SW480 (cell line): ENCODE data around the gene CDK5R1.
A peak's percentile ranks its signal among the peaks of the same experiment; 100 is the strongest.
"Not testable (repeated sequence)": the region's sequence is repeated elsewhere in the genome, so short reads cannot be mapped to it uniquely, and the experiment has no call there.

ENCODE experiments used
- DNase-seq: peaks from one replicate; pipeline ENCODE4 v3.0.0-alpha.2; 2016; ENCODE audit warnings: low spot score

The CDK5R1 gene

DNA sequence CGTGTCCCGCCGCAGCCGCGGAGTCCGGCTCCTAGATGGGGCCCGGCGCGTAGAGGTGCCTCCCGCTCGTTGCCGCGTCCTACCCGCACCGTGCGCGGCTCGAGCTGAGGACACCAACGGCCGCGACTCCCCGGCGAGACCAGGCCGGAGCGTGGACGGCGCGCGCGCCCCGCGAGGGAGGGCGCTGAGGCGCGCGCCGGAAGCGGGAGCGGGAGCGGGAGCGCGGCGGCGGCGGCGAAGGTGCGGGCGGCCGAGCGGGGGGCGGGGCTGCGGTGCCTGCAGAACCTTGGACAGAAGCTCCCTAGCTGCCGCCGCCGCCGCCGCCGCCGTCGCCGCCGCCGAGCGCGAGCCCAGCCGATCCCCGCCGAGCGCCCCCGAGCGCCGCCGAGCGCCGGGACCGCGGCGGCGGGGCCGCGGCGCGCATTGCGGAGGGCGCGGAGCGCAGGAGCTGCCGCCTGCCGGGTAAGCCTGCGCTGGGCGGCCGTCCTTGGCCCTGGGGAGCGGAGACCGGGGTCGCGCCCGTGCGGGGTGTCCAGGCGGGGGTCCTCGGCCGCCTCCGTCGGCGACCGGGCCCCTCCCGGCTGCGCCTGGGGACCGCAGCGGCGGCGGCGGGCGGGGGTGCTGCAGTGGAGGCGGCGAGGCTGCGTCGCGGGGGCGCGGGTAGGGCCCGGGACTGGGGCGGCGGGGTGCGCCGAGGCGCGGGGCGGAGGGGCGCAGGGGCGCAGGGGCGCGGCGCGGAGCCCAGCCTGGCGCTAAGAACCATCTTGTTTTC is at the start of gene CDK5R1:
CDK5R1 (plus strand) TSS at position 293 of the 772 bp plus-strand sequence. CDS start 628 bp downstream, outside the sequence.
- DNase-seq: peak; percentile 74

DNA sequence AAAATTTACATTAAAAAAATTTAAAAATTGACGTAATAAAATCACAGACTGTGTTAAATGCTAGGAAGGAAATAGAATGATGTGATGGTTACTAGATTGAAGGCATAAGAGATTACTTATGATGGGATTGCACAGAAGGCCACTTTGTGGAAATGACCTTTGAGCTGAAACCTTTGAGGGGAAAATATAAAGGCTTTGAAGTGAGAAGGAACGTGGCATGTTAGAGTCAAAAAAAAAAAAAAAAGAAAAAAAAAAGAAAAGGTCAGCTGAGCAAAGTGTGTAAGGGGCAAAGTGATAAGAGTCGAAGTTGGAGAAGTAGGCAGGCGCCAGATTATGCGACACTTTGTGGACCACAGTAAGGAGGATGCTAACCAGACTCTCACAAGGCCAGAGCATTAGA is 46.1 kb upstream of the CDK5R1 start:
- DNase-seq: no peak

DNA sequence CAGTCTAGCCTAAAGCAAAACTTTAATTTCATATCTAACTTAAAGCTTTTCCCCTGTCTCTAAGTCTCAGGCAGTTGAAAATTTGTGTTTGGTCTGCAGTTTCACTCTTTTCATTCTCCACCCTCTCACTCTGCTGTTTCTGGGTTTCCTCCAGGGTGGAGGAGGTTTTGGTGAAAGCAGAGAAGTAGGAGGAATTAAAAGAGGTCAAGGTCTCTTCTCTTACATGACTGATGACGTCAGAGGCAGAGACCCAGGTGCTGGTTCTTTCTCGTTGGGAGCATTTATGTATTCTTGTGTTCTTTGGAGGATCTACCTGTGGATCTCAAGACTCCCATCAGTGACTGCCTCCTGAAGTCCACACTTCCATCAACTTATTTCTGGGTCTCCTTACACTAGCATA is 44.9 kb upstream of the CDK5R1 start:
- no peak for DNase-seq

DNA sequence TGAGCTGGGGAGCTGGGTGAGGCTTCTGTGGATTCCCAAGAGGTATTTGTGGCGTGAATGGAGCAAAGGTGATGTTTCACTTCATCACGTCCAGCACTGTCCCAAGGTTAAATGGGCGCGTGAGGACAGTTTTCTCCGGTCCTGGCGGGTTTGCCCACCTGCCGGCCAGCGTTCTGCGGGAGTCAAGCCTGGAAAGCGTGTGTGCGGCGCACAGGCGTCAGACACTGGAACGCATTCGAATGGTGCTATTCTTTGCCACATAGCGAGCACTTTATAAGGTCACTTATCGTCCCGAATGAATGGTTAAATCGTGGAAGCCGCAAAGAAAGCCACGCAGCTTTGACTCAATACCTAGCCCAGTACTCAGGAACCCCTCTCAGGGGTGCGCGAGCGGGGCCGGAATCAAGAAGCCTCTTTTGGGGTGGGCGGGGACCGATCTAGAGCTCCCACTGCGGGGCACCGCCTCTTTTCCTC is 42.9 kb upstream of the CDK5R1 start:
- no peak for DNase-seq

DNA sequence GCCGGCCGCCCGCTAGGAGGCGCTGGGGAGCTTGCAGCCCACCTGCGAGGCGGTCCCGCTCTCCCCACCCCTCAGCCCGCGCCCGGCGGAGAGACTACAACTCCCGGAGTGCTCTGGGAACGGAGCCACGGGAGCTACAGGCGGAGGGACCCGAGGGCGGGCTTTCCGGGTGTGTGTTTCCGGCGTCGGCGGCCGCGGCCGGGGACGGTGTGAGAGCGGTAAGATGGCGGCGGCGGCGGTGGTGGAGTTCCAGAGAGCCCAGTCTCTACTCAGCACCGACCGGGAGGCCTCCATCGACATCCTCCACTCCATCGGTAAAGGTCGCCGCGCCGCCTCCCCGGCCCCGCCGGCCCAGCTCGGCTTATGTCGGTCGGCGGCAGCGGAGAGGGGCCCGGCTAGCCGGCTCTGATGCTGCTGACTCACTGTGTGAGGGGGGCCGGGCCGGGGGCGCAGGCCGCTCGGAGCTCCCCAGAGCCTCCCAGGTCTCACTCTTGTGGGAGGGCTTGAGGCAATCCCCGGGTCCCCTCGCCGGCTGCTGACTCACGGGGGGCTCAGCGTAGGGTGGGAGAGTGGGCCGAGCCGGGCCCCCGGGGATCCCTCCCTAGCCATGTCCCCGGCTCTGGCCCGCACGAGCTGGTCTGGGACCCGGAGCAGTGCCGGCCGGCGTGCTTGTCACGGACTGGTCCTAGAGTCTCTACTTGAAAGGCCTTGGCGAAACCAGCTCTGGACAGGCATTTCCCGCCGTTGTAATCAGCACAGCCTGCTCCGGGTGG is 42.3 kb upstream of the CDK5R1 start, which contains the start of gene PSMD11:
PSMD11 (plus strand) TSS at position 210 of the 773 bp plus-strand sequence; CDS start at position 224, 14 bp downstream.
- peak; percentile 95 for DNase-seq

DNA sequence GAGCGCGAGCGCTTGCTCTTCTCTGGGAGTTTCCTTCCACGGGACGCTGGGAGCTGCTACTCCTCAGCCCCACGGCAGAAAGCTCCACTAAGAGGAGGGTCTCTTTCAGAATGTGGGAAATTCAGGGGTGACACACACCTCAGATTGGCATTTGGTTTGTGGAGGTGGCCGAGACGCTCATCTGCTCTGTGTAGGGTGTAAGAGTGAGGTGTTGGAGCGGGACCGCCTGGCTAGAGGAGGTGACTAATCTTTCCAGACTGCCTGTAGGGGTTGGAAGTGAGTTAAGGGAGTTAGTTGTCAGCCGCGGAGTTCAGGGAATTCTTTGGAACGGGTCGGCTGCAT is 41.7 kb upstream of the CDK5R1 start:
- DNase-seq: peak; percentile 67

DNA sequence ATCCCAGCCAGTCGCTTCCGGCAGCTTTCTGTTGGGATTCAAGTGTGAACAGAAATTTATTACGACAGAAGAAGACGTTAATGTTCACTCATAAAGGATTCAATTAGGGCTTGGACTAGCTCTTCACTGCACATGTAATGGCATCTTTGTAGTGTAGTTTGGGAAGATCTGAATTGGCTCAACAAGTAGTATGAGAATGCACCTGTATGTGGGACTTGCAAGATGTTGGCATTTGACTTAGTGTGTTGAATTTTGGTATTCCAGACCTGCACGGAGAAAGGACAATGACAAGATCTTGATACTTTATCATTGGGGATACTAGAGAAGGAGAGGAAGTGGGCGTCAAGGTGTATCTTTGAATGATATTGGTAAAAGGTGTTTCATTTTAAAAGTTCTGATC is 41.3 kb upstream of the CDK5R1 start:
- DNase-seq: no peak

DNA sequence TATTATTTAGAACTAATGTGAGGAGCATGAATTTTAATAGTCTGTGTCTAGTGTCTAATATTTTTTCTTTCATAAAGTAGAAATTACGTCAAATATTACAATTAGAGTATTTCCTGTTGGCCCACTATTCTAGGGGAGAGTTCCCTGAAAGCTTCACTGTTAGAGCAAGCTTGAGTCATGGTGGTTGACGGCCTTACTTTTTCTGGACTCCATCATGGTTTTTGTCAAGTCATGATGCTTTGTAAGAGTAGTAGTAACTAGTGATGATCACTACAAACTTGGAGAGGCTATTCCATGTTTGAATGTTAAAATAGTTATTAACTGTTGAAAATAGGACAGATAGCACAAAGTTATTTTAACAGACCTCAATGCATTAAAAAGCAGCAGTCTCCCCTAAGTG is 40.8 kb upstream of the CDK5R1 start:
- no peak for DNase-seq

DNA sequence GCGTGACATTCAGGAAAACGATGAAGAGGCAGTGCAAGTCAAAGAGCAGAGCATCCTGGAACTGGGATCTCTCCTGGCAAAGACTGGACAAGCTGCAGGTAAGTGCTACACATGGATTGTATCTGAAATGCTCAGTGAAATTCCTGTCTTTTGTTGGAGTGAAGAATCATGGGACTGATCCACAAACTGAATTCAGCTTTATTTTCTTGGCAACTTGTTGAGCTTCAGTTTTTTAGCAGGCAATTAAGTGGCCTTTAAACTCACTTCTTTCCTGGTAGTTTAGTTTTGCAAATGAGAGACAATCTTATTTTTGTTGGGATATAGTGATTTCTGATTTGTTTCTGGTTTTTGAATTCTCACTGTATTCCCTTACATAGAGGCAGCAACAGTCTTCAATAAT is 39.8 kb upstream of the CDK5R1 start:
- DNase-seq: no peak

DNA sequence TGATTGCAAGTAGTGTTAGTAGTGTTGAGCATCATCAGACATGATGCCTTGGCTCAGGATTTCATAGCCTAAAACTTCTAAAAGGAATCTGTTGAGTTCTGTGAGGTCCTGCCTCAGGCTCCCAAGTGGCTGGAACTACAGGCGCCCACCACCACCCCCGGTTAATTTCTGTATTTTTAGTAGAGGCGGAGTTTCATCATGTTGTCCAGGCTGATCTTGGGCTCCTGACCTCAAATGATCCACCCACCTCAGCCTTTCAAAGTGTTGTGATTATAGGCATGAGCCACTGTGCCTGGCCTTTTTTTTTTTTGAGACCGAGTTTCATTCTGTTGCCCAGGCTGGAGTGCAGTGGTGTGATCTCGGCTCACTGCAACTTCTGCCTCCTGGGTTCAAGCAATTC is 36.8 kb upstream of the CDK5R1 start:
- DNase-seq: no peak

DNA sequence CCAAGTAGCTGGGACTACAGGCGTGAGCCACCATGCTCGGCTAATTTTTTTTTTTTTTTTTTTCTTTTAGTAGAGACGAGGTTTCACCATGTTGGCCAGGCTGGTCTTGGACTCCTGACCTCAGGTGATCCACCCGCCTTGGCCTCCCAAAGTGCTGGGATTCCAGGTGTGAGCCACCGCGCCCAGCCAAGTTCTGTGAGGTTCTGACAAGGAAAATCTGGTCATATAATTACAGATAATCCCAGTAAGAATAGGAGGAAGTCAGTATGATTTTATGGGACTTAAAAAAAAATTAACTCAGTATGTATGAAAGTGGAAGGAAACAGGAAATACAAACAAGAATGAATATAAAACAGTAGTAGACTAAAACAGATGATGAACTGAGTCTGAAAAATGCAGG is 36.4 kb upstream of the CDK5R1 start:
- not testable (repeated sequence) for DNase-seq

DNA sequence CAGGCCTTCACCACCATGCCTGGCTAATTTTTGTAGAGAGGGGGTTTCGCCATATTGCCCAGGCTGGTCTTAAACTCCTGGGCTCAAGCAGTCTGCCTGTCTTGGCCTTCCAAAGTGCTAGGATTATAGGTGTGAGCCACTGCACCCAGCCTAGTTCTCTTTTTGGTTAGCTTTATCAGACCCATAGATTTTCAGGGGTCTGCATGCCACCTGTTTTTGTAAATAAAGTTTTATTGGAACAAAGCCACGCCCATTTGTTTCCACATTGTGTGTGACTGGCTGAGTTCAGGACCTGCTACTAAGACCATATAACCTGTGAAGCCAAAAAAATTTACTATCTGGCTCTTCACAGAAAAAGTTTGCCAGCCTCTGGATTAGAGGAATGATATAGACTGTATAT is 34.9 kb upstream of the CDK5R1 start:
- no peak for DNase-seq

DNA sequence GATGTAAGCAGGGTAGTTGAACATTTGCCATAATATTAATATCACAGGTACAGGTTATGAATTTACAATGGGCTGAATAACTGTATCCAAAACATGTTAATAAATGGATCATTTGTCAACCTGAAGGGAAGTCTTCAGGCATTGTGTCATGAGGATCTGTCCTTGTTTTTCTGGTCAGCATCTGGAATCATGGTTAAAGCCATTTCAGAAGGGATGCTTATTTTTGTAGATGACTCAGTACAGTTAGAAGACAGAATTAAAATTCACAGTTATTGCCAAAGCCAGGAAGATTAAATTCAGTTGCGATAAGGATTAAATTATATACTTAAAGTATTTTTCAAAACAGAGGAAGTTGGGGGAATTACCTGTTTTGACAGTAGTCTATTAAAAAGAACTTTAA is 34.5 kb upstream of the CDK5R1 start:
- no peak for DNase-seq

DNA sequence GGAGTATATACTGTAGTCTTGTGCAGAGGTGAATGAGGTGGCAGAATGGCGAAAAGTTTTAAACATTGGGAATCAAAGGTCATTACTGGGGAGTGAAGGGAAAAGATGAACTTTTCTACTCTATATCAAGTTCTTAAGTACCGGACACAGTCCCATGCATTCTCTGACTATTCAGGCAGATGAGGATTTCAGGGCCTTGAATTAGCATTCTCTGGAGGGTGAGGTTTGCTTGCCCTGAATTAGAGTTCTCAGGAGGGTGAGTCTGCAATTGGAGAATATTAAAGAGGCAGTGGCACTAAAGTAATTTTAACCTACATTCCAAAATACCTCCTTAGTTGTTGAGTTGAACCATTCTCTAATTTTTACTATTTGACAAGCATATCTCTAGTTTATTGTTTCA is 33.4 kb upstream of the CDK5R1 start:
- no peak for DNase-seq

DNA sequence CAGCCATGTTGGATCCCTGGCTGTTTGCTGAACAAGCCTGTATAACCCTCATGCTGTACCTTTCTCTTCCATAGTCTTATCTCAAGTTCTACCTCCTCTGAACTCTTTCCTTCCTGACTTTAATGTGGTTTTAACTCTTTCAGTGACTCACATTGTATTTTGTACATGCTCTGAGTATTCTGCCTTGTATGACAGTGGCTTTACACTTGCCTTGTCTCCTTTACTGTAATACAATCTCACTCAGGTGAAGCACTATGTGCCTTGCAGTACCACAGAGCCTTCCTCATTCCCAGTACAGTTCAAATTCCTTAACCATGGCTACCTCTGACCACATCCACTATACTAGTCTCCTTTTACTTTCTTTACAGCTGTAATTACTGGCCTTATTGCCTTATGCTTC is 28.4 kb upstream of the CDK5R1 start:
- DNase-seq: peak; percentile 36

DNA sequence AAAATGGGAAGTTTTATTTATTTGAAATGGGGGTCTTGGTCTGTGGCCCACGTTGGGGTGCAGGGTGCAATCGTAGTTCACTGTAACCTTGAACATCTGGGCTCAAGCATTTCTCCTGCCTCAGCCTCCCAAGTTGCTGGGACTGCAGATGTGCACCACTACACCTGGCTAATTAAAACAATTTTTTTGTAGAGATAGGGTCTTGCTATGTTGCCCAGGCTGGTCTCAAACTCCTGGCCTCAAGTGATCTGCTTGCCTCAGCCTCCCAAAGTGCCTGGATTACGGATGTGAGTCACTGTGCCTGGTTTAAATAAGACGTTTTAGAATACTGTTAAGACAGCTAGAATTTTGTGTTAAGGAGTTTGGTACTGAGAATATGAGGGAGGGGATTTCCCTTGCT is 26.7 kb upstream of the CDK5R1 start:
- no peak for DNase-seq

DNA sequence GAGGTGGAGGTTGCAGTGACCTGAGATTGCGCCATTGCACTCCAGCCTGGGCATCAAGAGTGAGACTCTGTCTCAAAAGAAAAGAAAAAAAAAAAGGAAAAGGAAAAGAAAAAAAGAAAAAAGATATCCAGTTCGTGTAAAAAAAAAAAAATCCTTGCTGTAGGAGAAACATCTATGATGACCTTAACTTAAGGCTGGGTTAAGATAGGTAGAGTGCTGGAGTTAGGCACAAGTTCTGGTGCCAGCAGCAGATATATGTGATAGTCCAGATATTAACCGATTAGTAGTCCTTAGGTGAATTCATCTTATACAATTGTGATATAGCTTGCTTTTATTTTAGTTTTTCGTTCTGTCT is 25.3 kb upstream of the CDK5R1 start:
- DNase-seq: no peak

DNA sequence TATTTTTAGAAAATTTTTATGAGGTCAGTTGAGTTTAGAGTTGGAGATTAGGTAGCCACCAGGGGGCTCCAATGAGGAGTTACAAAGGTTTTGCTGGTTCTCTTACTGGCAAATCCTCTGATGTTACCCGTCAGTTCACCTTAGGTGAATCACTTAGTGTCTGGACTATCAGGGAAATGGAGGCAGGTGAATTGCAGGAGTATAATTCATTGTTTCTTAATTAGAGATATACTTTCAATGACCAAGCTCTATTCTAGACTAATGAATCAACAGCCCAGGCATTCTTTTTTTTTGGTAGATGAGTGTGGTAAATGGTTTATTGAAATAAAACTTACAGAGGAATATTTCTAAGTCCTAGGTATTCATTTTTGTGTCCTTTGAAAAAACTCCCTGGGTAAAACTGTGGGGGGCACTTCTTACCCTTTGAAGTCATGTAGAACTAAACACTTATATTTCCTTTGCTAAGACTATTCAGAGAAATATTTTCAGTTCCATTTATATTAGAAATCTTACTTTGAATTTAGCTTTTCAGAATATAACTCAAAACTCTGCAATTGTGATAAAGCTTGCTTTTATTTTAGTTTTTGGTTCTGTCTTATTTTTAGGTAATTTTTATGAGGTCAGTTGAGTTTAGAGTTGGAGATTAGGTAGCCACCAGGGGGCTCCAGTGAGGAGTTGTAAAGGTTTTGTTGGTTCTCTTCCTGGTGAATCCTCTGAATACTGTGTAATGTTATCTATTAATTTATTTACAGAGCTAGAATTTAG is 24.8 kb upstream of the CDK5R1 start:
- peak; percentile 63 for DNase-seq

DNA sequence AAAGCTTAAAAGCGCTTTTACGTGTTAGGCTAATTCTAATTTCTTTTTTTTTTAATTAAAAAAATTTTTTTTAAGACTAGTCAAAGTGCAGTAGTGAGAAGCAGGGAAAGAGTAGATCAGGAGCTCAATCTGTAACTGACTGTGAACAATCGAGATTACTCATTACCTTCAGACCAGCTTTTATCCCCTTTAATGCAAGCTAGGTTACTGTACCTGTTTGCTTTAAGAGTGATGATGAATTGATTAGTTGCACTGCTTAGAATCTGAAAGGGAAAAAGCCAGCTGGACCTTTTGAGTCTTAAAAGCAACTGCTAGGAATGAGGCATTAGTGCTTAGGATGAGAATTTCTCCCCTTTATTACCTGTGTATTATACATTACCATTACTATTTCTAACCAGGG is 23.5 kb upstream of the CDK5R1 start:
- DNase-seq: no peak

DNA sequence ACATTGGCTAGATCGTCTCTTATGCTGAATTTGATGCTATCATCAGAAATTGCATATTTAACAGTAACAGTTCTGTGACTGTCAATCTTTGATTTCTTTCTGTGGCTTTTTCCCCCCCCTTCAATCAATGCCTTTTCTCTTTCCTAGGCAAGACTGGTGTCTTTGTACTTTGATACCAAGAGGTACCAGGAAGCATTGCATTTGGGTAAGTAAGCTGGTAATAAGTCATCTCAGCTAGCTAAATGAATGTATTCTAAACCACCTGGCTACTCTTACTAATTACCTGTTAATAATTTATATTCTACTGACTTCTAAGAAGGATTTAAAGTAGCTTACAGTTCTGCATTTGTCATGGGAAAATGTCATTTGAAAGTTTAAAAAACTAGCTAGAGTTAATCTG is 22.4 kb upstream of the CDK5R1 start:
- no peak for DNase-seq

DNA sequence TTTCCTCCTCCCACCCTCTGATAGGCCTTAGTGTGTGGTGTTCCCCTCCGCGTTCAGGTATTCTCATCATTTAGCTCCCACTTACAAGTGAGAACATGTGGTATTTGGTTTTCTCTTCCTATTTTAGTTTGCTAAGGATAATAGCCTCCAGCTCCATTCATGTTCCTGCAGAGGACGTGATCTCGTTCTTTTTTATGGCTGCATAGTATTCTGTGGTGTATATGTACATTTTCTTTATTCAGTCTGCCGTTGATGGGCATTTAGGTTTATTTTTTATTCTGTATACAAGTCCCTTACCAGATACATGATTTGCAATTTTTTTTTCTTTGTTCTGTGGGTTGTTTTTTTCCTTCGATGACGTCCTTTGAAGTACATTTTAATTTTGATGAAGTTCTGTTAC is 18.8 kb upstream of the CDK5R1 start:
- no peak for DNase-seq

DNA sequence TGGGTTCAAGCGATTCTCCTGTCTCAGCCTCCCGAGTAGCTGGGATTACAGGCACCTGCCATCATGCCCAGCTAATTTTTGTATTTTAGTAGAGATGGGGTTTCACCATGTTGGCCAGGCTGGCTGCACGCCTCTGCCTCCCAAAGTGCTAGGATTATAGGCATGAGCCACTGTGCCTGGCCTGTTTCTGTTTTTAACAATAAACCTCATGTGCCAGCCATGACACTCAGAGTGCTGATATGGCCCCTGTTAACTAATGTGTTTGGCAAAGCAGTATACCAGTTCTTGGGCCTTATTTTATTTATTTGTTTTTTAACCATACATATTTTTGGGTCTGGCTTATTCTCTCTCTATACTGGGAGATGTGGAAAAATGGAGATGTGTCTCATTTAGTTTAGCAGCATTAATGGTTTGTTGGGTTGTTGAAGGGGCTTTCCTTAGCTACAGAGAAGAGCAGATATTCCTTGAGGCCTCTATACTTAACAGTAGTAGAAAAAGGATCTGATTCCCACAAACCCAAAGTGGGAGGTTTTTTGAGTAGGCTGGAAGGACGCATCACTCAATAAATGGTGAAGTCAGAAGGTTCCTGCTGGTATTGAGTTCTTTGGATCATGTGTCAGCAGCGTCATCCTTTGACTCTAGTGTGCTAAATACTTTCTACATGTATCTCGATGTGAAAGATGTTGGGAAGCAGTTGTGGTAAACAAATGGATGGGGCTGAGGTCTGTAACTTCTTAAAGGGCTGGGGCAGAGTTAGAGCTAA is 16.2 kb upstream of the CDK5R1 start:
- DNase-seq: no peak
